Measurements from ENCODE around the gene NPAS3. TPM values are rescaled to one million over a fixed set of nuclear protein-coding genes. Genes with fewer than 3 reads are reported as not detected.

Gene NPAS3
- total RNA-seq, 2 experiments from 2014 or later: not detected

GRCh38 chr14:33239465-33239864, 300.8 kb downstream of the NPAS3 start:
- Histone ChIP-seq H3K4me3 (ENCODE audit: low read depth, low read length, poor library complexity, severe bottlenecking) (no peak overlapping the region), H4K20me1 (ENCODE audit: insufficient read depth, low read length) (no peaks in the 10 kb centered on the region), H2AFZ (ENCODE audit: low read length) (no peak overlapping the region), H3K36me3 (ENCODE audit: insufficient read depth, low read length) (no peaks in the 10 kb centered on the region), H3K4me2 (ENCODE audit: low read length) (no peak overlapping the region), H3K27ac (ENCODE audit: low read depth, low read length, poor library complexity, severe bottlenecking) (no peak overlapping the region), H3K9me3 (ENCODE audit: low read length) (no peaks in the 10 kb centered on the region), H3K4me1 (ENCODE audit: insufficient read depth, low read length, poor library complexity, severe bottlenecking) (no peaks in the 10 kb centered on the region), H3K79me2 (ENCODE audit: insufficient read depth, low read depth, low read length) (no peaks in the 10 kb centered on the region), H3K9me2 (ENCODE audit: insufficient read depth, low read length) (no peaks in the 10 kb centered on the region)
- no peak for DNase-seq (ENCODE audit: low spot score)
- intact Hi-C loops (cut with micrococcal nuclease; ENCODE audit: unreplicated experiment): no loop called here
- ChIA-PET CTCF (ENCODE audit: unreplicated experiment) (no interaction called here), POLR2A (interaction anchor here (1.0 kb wide), 1 partner anchor 70 kb away, joined by 3 read pairs; no protein-coding TSS in a partner anchor)
- TF ChIP-seq EZH2phosphoT487 (IDR thresholded peaks at IDR 0.05; ENCODE audit: borderline replicate concordance, low read depth, low read length) (no peak), CTCF (conservative IDR thresholded peaks at IDR 0.05; ENCODE audit: low read length) (no peak)
- BruUV-seq (replicated peaks): no TSS peak

- H3K4me3 ChIP-seq (ENCODE audit: low read depth, low read length, poor library complexity, severe bottlenecking): no peak overlapping the region
- POLR2A ChIA-PET: interaction anchor here (0.7 to 1.2 kb wide), 4 partner anchors 18 to 737 kb away, joined by 3 read pairs; no protein-coding TSS in a partner anchor
- no peaks in the 10 kb centered on the region for H3K79me2 ChIP-seq (ENCODE audit: insufficient read depth, low read depth, low read length)
- CTCF ChIA-PET (ENCODE audit: unreplicated experiment): no interaction called here
- TF ChIP-seq EZH2phosphoT487 (IDR thresholded peaks at IDR 0.05; ENCODE audit: borderline replicate concordance, low read depth, low read length) (no peak), CTCF (conservative IDR thresholded peaks at IDR 0.05; ENCODE audit: low read length) (no peak)
- intact Hi-C loops (cut with micrococcal nuclease; ENCODE audit: unreplicated experiment): no loop called here
- no peaks in the 10 kb centered on the region for H4K20me1 ChIP-seq (ENCODE audit: insufficient read depth, low read length)
- no peaks in the 10 kb centered on the region for H3K4me1 ChIP-seq (ENCODE audit: insufficient read depth, low read length, poor library complexity, severe bottlenecking)
- no peak overlapping the region for H3K4me2 ChIP-seq (ENCODE audit: low read length)
- no peaks in the 10 kb centered on the region for H3K9me3 ChIP-seq (ENCODE audit: low read length)
- no peaks in the 10 kb centered on the region for H3K9me2 ChIP-seq (ENCODE audit: insufficient read depth, low read length)
- BruUV-seq (replicated peaks): no TSS peak
- no peak overlapping the region for H2AFZ ChIP-seq (ENCODE audit: low read length)
- no peak overlapping the region for H3K27ac ChIP-seq (ENCODE audit: low read depth, low read length, poor library complexity, severe bottlenecking)
- no peaks in the 10 kb centered on the region for H3K36me3 ChIP-seq (ENCODE audit: insufficient read depth, low read length)
- no peak for DNase-seq (ENCODE audit: low spot score)
Observed at GRCh38 chr14:33240466-33240865, 301.8 kb downstream of the NPAS3 start.

- no TSS peak for BruUV-seq (replicated peaks)
- intact Hi-C loops (cut with micrococcal nuclease; ENCODE audit: unreplicated experiment): no loop called here
Observed at GRCh38 chr14:33241331-33241730, 302.7 kb downstream of the NPAS3 start.

More at GRCh38 chr14:33241331-33241730, 302.7 kb downstream of the NPAS3 start:
- CTCF ChIA-PET (ENCODE audit: unreplicated experiment): no interaction called here
- no peaks in the 10 kb centered on the region for H3K36me3 ChIP-seq (ENCODE audit: insufficient read depth, low read length)
- no peaks in the 10 kb centered on the region for H3K9me3 ChIP-seq (ENCODE audit: low read length)
- H2AFZ ChIP-seq (ENCODE audit: low read length): no peak overlapping the region
- no peak overlapping the region for H3K4me2 ChIP-seq (ENCODE audit: low read length)
- H4K20me1 ChIP-seq (ENCODE audit: insufficient read depth, low read length): no peaks in the 10 kb centered on the region
- TF ChIP-seq CTCF (conservative IDR thresholded peaks at IDR 0.05; ENCODE audit: low read length): no peak
- TF ChIP-seq EZH2phosphoT487 (IDR thresholded peaks at IDR 0.05; ENCODE audit: borderline replicate concordance, low read depth, low read length): no peak
- no peak overlapping the region for H3K4me3 ChIP-seq (ENCODE audit: low read depth, low read length, poor library complexity, severe bottlenecking)
- H3K4me1 ChIP-seq (ENCODE audit: insufficient read depth, low read length, poor library complexity, severe bottlenecking): no peaks in the 10 kb centered on the region
- DNase-seq (ENCODE audit: low spot score): no peak
- no peak overlapping the region for H3K27ac ChIP-seq (ENCODE audit: low read depth, low read length, poor library complexity, severe bottlenecking)
- no peaks in the 10 kb centered on the region for H3K79me2 ChIP-seq (ENCODE audit: insufficient read depth, low read depth, low read length)
- POLR2A ChIA-PET: no interaction called here
- no peaks in the 10 kb centered on the region for H3K9me2 ChIP-seq (ENCODE audit: insufficient read depth, low read length)
